Measurements from ENCODE around the gene WNK2.

WNK2 gene

GRCh38 chr9:93200989-93201334 lies 17.0 kb downstream of the WNK2 start:
- no peak for DNase-seq

DNA sequence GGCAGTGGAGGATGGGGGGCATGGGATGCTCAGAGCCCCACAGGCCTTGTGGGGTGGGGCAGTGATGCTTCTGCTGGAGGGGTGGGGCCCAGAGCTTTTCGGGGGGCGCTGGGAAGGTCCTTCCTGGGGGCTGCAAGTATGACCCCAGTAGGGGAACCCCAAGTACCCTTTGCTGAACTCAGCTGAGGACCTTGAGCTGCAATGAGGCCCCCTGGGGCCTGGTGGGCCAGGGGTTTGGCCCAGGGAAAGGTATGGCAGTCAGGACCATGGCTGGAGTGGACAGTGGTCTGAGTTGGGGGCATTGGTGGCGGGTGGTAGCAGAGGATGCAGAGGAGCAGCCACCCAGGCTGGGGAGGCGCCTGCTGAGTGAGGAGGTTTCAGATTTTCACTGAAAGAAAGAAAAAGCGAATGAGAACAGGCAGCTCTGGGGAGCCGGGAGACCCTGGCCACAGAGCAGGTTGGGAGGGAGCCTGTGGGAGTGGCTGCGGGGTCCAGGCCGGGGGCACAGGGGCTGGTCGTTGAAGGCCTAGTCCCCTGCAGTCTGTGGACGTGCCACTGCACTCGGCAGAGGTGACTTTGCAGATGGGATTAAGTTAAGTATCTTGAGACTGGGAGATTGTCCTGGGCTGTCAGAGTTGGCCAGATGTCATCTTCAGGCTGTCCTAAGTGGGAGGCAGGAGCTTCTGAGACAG lies 19.2 kb downstream of the WNK2 start:
- DNase-seq: no peak

DNA sequence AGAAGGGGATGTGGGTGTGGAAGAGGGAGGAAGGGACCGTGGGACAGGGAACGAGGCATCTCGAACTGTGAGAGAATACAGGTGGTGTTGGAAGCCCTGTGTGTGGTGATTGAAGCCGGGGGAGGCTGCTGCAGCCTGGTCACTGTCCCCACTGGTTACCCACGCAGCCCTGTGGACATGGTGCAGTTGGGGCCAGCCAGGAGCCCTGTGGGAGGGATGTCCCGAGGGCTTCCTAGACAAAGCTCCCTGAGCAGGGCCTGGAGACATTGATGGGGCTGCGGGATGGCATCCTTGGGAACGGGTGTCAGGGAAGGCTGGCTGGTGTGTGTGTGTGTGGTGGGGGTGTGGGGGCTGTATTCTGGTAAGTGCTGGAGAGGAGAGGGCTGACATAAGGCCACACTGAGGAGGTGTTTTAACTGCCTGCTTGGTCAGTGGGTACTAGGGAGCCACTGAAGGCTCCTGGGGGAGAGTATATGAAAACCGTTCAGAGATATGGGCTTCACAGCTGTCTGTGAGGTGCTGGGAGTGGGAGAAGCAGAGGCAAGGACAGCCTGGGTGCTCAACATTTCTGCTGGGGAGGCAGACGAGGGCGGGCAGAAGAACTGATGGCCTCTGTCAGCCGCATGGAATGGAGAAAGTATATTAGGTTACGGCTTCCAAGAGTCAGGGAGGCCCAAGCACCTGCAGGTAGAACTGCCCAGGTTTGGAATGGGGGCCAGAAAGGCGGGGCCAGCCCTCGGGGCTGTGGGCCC lies 20.0 kb downstream of the WNK2 start:
- DNase-seq: no peak

- DNase-seq: no peak
Measured at GRCh38 chr9:93204470-93205043, 20.6 kb downstream of the WNK2 start.

GRCh38 chr9:93205045-93205768 lies 21.3 kb downstream of the WNK2 start:
- DNase-seq: peak; percentile 25

GRCh38 chr9:93205896-93206575 lies 22.1 kb downstream of the WNK2 start:
- DNase-seq: no peak

GRCh38 chr9:93206576-93207155 lies 22.7 kb downstream of the WNK2 start:
- no peak for DNase-seq

- DNase-seq: peak; percentile 54
Measured at GRCh38 chr9:93207326-93207814, 23.4 kb downstream of the WNK2 start.

- DNase-seq: no peak
Measured at GRCh38 chr9:93207860-93208734, 24.2 kb downstream of the WNK2 start.

DNA sequence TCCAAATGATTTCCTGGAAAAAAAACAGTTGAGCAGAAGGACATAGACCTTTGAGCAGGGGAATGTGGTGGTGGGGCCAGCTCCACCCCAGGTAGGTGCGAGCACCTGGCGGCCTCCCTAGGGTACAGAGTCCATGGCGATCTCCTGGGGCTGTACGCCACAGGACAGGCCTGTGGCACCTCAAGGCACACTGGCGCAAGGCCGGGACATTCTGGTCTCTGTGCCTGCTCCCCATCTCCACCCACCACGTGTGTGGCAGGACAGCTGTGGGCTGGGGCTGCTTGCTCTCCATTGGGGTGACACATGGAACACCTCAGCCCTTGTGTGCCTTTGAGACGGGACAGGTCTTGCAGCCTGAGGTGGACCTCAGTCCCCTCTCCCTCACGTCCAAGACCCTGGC lies 25.2 kb downstream of the WNK2 start:
- no peak for DNase-seq

GRCh38 chr9:93209576-93210323 lies 25.8 kb downstream of the WNK2 start:
- DNase-seq: no peak

GRCh38 chr9:93210324-93210973 lies 26.5 kb downstream of the WNK2 start:
- no peak for DNase-seq

GRCh38 chr9:93210974-93211653 lies 27.2 kb downstream of the WNK2 start:
- no peak for DNase-seq

- DNase-seq: no peak
Measured at GRCh38 chr9:93211654-93212001, 27.7 kb downstream of the WNK2 start.

- no peak for DNase-seq
Measured at GRCh38 chr9:93212409-93212808, 28.5 kb downstream of the WNK2 start.

GRCh38 chr9:93216073-93216365 lies 32.1 kb downstream of the WNK2 start:
- no peak for DNase-seq

DNA sequence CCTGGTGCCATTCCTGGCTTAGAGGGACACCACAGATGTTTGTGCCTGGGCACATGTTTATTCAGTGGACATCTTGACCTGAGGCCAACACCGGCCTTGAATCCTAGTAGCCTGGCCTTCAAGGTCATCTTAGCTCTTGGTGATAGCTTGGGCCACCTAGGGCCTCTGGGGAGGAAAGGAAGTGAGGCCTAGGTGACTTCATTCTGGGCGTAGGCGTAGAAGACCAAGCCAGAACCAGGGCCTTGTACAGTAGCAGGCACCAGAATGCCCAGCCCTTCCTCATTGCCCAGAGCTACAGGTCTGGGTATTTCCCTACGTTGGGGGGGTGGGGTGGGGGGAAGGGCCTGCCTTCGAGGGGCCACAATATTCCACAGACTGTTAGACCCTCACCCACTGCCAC lies 33.8 kb downstream of the WNK2 start:
- no peak for DNase-seq

DNA sequence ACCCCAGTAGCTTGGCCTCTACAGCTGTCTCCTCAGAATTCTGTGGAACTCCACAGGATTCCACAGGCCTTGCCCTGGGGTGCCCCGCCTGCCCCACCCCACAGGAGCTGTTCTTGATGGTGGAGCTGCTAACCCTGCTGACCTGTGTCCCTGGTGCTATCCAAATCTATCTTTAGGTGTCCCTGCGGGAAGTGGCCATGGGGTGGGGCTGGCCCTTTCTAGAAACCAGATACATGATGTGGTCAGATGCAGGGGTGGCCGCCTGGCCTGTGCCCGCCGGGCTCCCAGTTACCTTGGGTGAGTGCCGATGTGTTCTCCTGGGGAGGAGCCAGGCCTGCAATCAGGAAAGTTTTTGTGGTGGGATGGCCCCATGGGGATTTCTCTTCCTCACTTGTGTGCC lies 34.2 kb downstream of the WNK2 start:
- DNase-seq: no peak

DNA sequence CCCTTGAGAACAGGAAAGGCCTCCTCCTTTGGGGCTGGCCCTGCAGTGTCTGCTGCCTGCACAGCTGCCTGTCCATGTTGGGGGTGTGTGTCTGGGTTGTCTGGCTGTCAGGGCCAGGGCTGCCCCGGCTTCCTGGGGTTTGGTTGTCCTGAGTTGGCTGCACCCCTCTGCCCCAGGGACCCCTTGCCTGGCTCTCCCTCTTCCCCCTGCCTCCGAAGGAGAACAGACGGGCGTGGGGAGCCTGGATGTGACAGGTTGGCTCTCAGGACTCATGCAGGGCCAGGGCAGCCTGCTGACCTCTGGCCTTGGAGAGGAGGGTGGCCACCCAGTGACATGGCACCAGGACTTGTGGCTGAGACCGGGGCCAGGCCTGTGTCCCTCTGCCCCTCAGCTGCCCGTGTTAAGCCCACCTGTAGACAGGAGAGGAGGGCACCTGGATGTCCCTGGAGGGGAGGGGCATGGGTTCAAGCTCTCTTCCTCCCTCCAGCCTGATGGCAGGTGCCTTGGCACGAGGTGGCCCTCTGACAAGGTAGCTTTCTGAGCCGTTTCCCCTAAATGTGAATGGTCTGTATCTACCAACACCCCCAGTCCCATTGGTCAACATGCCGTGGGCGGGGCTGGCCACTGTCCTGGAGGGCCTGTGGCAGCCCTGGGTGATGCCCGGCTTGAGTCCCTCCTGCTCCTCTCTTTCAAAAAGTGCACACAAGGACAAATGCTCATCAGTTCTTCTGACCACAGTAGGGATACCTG lies 34.9 kb downstream of the WNK2 start:
- DNase-seq: no peak
